HepG2 (cell line): ENCODE results near the gene NAA30. TPM values are rescaled to one million over a fixed set of nuclear protein-coding genes. Genes with fewer than 3 reads are reported as not detected.

ENCODE experiments used
- ATAC-seq: fragments of 200-7000 bp; cut with Tn5 transposase; 3 replicates; pipeline ENCODE4 v1.9.1; 2020; ENCODE audit warnings: mild to moderate bottlenecking, moderate library complexity
- BruUV-seq: library from RNA; stranded (reverse); fragments of 400-500 nt; replicated peaks from 2 replicates; lab custom pipeline; 2021; lab: Mats Ljungman, UMichigan
- CTCF ChIA-PET: fragments of 300-600 bp; formaldehyde crosslinking; extraction: SDS; loops from one replicate; lab custom pipeline; 2021; ENCODE audit warnings: low total read pairs, inconsistent platforms, low intra/inter-chr PET ratio; lab: Yijun Ruan, JAX
- POLR2A ChIA-PET: fragments of 350-600 bp; sonication (Branson Sonifier 250); formaldehyde crosslinking; loops from one replicate; lab custom pipeline; 2020; ENCODE audit warnings: antibody characterized with exemption, inconsistent platforms; lab: Yijun Ruan, JAX
- DNase-seq: peaks from one replicate; pipeline ENCODE4 v3.0.0-alpha.2; 2015; ENCODE audit warnings: low spot score
- FAIRE-seq: peaks from 3 replicates; lab custom pipeline; 2011; peaks lifted over from hg19 to GRCh38; lab: Jason Lieb, UNC
- H2AFZ ChIP-seq: one replicate; pipeline ENCODE4 v1.6.1; 2011; ENCODE audit warnings: low read length, inconsistent platforms
- H3K27ac ChIP-seq: fragments of 300-600 bp; 3 replicates; pipeline ENCODE4 v1.8.0; 2011; ENCODE audit warnings: mixed run types, mild to moderate bottlenecking, mixed read lengths, low read length, inconsistent platforms; ENCODE audit not compliant: insufficient read depth; ENCODE audit errors: extremely low read length
- H3K27me3 ChIP-seq, 2 experiments: fragments of 200-600 bp in 1 of 2; 2 replicates in 1 of 2; 3 replicates in 1 of 2; pipeline versions ENCODE4 v1.6.0 to v1.8.0; 2011; ENCODE audit warnings: low read length in 2 of 2, mild to moderate bottlenecking in 2 of 2, moderate library complexity in 2 of 2, inconsistent platforms in 1 of 2; ENCODE audit not compliant: insufficient read depth in 2 of 2, control insufficient read depth in 1 of 2
- H3K36me3 ChIP-seq, 2 experiments: fragments of 200-600 bp in 1 of 2; replicated peaks in 1 of 2; 2 replicates in 1 of 2; 3 replicates in 1 of 2; pipeline versions ENCODE4 v1.5.1 to v1.8.0; 2011; ENCODE audit warnings: low read length in 2 of 2, inconsistent platforms in 1 of 2; ENCODE audit not compliant: insufficient read depth in 2 of 2, control insufficient read depth in 1 of 2
- H3K4me1 ChIP-seq: 2 replicates; pipeline ENCODE4 v1.5.1; 2012; ENCODE audit warnings: low read length, inconsistent platforms; ENCODE audit not compliant: insufficient read depth
- H3K4me2 ChIP-seq: 2 replicates; pipeline ENCODE4 v1.6.0; 2011; ENCODE audit warnings: low read depth, low read length, inconsistent platforms
- H3K4me3 ChIP-seq, 3 experiments: fragments of 200-600 bp in 1 of 3; sonication (generic), shearing (Covaris generic) in 1 of 3; replicated peaks in 1 of 3; 2 replicates each; pipeline ENCODE4 v1.5.1; 2011 to 2016; ENCODE audit warnings: low read length in 3 of 3, inconsistent platforms in 2 of 3, low read depth in 2 of 3, mild to moderate bottlenecking in 2 of 3, control low read depth in 1 of 3, mixed read lengths in 1 of 3; ENCODE audit not compliant: insufficient read depth in 1 of 3
- H3K79me2 ChIP-seq: one replicate; pipeline ENCODE4 v1.6.1; 2011; ENCODE audit warnings: low read length, inconsistent platforms; ENCODE audit not compliant: insufficient read depth
- H3K9ac ChIP-seq: 2 replicates; pipeline ENCODE4 v1.6.0; 2011; ENCODE audit warnings: mild to moderate bottlenecking, low read depth, low read length, inconsistent platforms; ENCODE audit not compliant: insufficient read depth
- H3K9me3 ChIP-seq: 2 replicates; pipeline ENCODE4 v1.5.1; 2012; ENCODE audit warnings: mild to moderate bottlenecking, low read length
- H4K20me1 ChIP-seq: 2 replicates; pipeline ENCODE4 v1.6.0; 2011; ENCODE audit warnings: inconsistent platforms, mild to moderate bottlenecking, low read length, moderate library complexity; ENCODE audit not compliant: insufficient read depth
- ADNP ChIP-seq: sonication (generic); formaldehyde crosslinking; IDR thresholded peaks from 2 replicates; pipeline ENCODE4 v1.4.0; 2020; ENCODE audit warnings: missing genetic modification reagents
- BRCA1 ChIP-seq: sonication (generic); formaldehyde crosslinking; IDR thresholded peaks from 2 replicates; pipeline ENCODE4 v1.4.0; 2020; ENCODE audit warnings: missing genetic modification reagents
- HOXA5 ChIP-seq: sonication (generic); formaldehyde crosslinking; IDR thresholded peaks from 2 replicates; pipeline ENCODE4 v1.4.0; 2020; ENCODE audit warnings: missing genetic modification reagents
- KLF16 ChIP-seq, 2 experiments: sonication (generic) in 1 of 2; formaldehyde crosslinking in 1 of 2; IDR thresholded peaks; 2 replicates each; pipeline versions ENCODE4 v1.6.1 to v1.8.0; 2016 to 2023; ENCODE audit warnings: missing genetic modification reagents in 2 of 2, missing compliant biosample characterization in 1 of 2
- RBFOX2 ChIP-seq: fragments of 200-400 bp; formaldehyde crosslinking; IDR thresholded peaks from 2 replicates; pipeline ENCODE4 v1.6.1; 2017; ENCODE audit warnings: low read depth, mild to moderate bottlenecking, low read length
- STAG1 ChIP-seq: sonication (generic); formaldehyde crosslinking; IDR thresholded peaks from 2 replicates; pipeline ENCODE4 v1.4.0; 2020; ENCODE audit warnings: missing genetic modification reagents
- UBTF ChIP-seq: sonication (generic); formaldehyde crosslinking; IDR thresholded peaks from 2 replicates; pipeline ENCODE4 v1.4.0; 2020; ENCODE audit warnings: mild to moderate bottlenecking, missing genetic modification reagents
- ZNF30 ChIP-seq: sonication (generic); formaldehyde crosslinking; IDR thresholded peaks from 2 replicates; pipeline ENCODE4 v1.5.0; 2020; ENCODE audit warnings: mild to moderate bottlenecking, missing genetic modification reagents
- ZNF407 ChIP-seq: sonication (generic); formaldehyde crosslinking; IDR thresholded peaks from one replicate; pipeline ENCODE4 v1.5.1; 2020; ENCODE audit warnings: mild to moderate bottlenecking, missing genetic modification reagents; ENCODE audit errors: not compliant biosample characterization
- ZNF883 ChIP-seq: sonication (generic); formaldehyde crosslinking; IDR thresholded peaks from 2 replicates; pipeline ENCODE4 v1.5.1; 2020; ENCODE audit warnings: mild to moderate bottlenecking, missing genetic modification reagents; ENCODE audit errors: not compliant biosample characterization
- WGBS: methylation state at CpG from one replicate; pipeline ENCODE4 v1.1.6; 2017; ENCODE audit warnings: low lambda C conversion rate; 5-methylcytosine and 5-hydroxymethylcytosine counted together
- in situ Hi-C: cut with HindIII; loops from 2 replicates; pipeline ENCODE4 v1.10.0; 2017; ENCODE audit warnings: low pct_unique_long_range_greater_than_20kb; ENCODE audit not compliant: extremely low pct_ligation_motif_present
- intact Hi-C: fragments of 100-400 bp; cut with micrococcal nuclease; formaldehyde crosslinking; loops from one replicate; pipeline ENCODE4 v1.10.0; 2022; ENCODE audit not compliant: unreplicated experiment
- polyA plus RNA-seq, 8 experiments: library from polyadenylated mRNA; depleted of rRNA in 3 of 8; stranded (reverse) in 7 of 8; unstranded in 1 of 8; fragments of >200 nt; fragmentation: Illumina TruSeq in 4 of 8; extraction: Trizol in 4 of 8; gene quantifications; 2 replicates each; pipeline versions ENCODE4 v1.2.1 to v1.2.3, GENCODE V29; 2011 to 2016; ENCODE audit warnings: low read depth in 4 of 8, missing spikeins in 1 of 8, mixed read lengths in 1 of 8; ENCODE audit not compliant: insufficient read depth in 1 of 8
- total RNA-seq, 5 experiments: library from RNA; depleted of rRNA; stranded (reverse); fragments of >200 nt; fragmentation: Illumina TruSeq; extraction: Trizol; gene quantifications; 2 replicates each; pipeline ENCODE4 v1.2.3, GENCODE V29; 2016; ENCODE audit warnings: low read depth in 1 of 5
- TF ChIP-seq, protein P1 (sequence below): IDR thresholded peaks from 2 replicates; pipeline ENCODE4 v1.6.1; 2016; ENCODE audit warnings: missing compliant biosample characterization, missing genetic modification reagents, borderline replicate concordance

NAA30 gene
- total and polyA plus RNA-seq, 2 of the 13 experiments (the other 11 are each of a cell fraction or from before 2014, with no cell fraction given): 10.8 to 18.4 TPM

DNA sequence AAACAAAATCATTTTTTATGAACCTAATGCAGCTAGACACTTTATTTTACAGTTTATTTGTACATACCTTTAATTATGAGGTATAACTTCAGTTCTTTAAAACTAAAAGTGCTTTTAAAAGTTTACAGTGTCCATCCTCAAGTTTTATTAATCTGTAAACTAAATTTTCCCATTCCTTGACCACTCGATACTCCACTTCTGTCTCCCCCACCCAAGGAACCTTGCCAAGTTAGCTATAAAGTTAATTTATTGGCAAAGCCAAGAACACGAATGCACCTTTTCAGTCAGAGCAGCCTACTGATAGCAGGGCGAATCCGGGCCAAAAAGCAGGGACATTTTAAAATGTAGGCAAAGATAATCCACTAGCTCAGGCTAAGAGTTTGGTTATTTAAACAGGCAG, 29.6 kb downstream of the NAA30 start:
- no peak overlapping the region for H3K4me3 ChIP-seq
- no peaks in the 10 kb centered on the region for H3K27me3 ChIP-seq
- BruUV-seq: no TSS peak
- H4K20me1 ChIP-seq: no peaks in the 10 kb centered on the region
- no peaks in the 10 kb centered on the region for H3K36me3 ChIP-seq
- in situ Hi-C loops: no loop called here
- DNase-seq: no peak
- H3K4me1 ChIP-seq: no peaks in the 10 kb centered on the region
- no peak overlapping the region for H3K9ac ChIP-seq
- no peak for FAIRE-seq
- ATAC-seq: no peak
- intact Hi-C loops: no loop called here
- WGBS: 74% methylated on average over 4 of the region's 4 CpGs
- H3K9me3 ChIP-seq: no peaks in the 10 kb centered on the region
- no peak overlapping the region for H3K4me2 ChIP-seq
- CTCF ChIA-PET: no interaction called here
- no peak overlapping the region for H3K27ac ChIP-seq
- H2AFZ ChIP-seq: no peak overlapping the region
- no peaks in the 10 kb centered on the region for H3K79me2 ChIP-seq
- POLR2A ChIA-PET: no interaction called here
- TF ChIP-seq BRCA1 (no peak), STAG1 (no peak), RBFOX2 (no peak), ZNF883 (no peak), ZNF30 (CRISPR knock-in tag) (no peak), ZNF407 (no peak), HOXA5 (CRISPR knock-in tag) (no peak), UBTF (CRISPR knock-in tag) (no peak), KLF16 (CRISPR knock-in tag; IDR thresholded peaks at IDR 0.05) (no peak), ADNP (CRISPR knock-in tag) (no peak)
- TF ChIP-seq, protein P1, sequence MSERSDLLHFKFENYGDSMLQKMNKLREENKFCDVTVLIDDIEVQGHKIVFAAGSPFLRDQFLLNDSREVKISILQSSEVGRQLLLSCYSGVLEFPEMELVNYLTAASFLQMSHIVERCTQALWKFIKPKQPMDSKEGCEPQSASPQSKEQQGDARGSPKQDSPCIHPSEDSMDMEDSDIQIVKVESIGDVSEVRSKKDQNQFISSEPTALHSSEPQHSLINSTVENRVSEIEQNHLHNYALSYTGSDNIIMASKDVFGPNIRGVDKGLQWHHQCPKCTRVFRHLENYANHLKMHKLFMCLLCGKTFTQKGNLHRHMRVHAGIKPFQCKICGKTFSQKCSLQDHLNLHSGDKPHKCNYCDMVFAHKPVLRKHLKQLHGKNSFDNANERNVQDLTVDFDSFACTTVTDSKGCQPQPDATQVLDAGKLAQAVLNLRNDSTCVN (CRISPR knock-in tag): no peak
